ENCODE data around the gene RPS26.
"Not testable (repeated sequence)": the region's sequence is repeated elsewhere in the genome, so short reads cannot be mapped to it uniquely, and the experiment has no call there.

GRCh38 chr12:56059964-56060363 lies 18.2 kb downstream of the RPS26 start:
- TF ChIP-seq EP300 (IDR thresholded peaks at IDR 0.05; ENCODE audit: borderline replicate concordance); MAX (IDR thresholded peaks at IDR 0.05); CEBPB (IDR thresholded peaks at IDR 0.05); ZBTB7A (IDR thresholded peaks at IDR 0.05; ENCODE audit: low read depth); EGR1 (IDR thresholded peaks at IDR 0.05); TAF1 (IDR thresholded peaks at IDR 0.05; ENCODE audit: low read depth): not testable (repeated sequence)
- TF ChIP-seq TEAD4 (IDR thresholded peaks at IDR 0.05) = peak; percentile 43; the same call in 1 of the 2 replicates

Data from Ishikawa (cell line).